Erythroblast (primary cell): ENCODE measurements around the gene RHBDL3.

ENCODE experiments used
- GATA1 ChIP-seq: IDR thresholded peaks from 2 replicates; pipeline ENCODE4 v1.6.1; 2011; ENCODE audit warnings: low read depth, mild to moderate bottlenecking, control low read depth, low read length, moderate library complexity
- POLR2A ChIP-seq: IDR thresholded peaks from 2 replicates; pipeline ENCODE4 v1.6.1; 2011; ENCODE audit warnings: mild to moderate bottlenecking, low read length

DNA sequence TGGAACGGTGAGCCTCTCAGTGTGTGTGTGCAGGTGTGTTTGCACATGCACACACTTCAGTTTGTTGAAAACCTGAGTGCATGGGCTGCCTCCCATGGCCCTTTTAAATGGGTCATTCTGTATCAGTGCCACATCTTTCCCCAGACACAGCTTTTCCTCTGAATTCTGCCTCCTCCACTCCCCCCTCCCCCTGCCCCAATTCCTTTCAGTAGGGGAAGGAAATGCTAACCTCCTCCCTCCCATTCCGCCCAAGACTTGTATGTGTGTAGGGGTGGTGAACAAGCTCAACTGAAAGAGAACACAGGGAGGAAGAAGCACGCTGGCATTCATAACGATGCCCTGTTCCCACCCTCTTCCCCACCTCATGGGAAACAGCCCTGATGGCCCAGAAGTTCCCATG lies 42.0 kb downstream of the RHBDL3 start:
- TF ChIP-seq POLR2A (no peak), GATA1 (no peak)
